Body of pancreas (tissue), 4 donors: ENCODE results near the gene GIPC1.
A peak's percentile ranks its signal among the peaks of the same experiment; 100 is the strongest.

Source experiments
- CTCF ChIP-seq, 7 experiments: fragments of 450-650 bp in 4 of 7; fragments of 200-600 bp in 3 of 7; sonication (generic) in 3 of 7; IDR thresholded peaks; one replicate each; pipeline ENCODE4 v1.5.1; 2016 to 2019; ENCODE audit warnings: antibody characterized with exemption in 7 of 7
- POLR2A ChIP-seq, 3 donors: fragments of 450-650 bp; IDR thresholded peaks; one replicate each; pipeline ENCODE4 v1.6.1; 2016; ENCODE audit warnings: antibody characterized with exemption in 3 of 3, mild to moderate bottlenecking in 2 of 3

DNA sequence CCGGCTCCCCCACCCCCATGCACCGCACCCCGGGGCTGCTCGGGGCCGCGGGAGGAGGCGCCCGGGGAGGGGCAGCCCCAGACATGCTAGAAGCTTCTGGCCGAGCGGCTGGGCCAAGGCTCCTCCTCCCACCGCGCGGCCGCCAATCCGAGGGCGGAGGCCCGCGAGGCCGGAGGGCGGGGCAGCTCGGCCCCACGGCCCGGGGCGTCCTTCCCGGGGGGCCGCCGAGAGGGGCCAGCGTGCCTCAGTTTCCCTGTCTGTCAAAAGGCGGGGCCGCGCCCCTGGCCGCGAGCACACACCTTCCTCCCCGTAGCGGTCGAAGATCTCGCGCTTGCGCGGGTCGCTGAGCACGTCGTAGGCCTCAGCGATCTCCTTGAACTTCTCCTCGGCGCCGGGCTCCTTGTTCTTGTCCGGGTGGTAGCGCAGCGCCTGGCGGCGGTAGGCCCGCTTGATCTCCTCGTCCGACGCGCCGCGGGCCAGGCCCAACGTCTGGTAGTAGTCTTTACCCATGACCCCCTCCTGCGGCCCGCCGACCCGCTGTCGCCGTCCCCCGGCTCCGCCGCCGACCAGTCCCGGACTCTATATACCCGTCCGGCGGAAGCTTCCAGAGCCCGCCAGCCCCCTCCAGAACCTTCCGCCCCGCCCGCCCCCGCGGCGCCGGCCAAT is 22.0 kb upstream of the GIPC1 start, which contains the start of gene DNAJB1:
- TF ChIP-seq CTCF (IDR thresholded peaks at IDR 0.05) = peak in 1 of 7 experiments; percentile 7
- peak; percentile 95 to 99 (median 99) for TF ChIP-seq POLR2A (IDR thresholded peaks at IDR 0.05)
